GM12878 (cell line): Measurements from ENCODE around the gene KAT2B. TPM values are rescaled to one million over a fixed set of nuclear protein-coding genes. Genes with fewer than 3 reads are reported as not detected.

Experiments used
- ATAC-seq: fragments of 200-7000 bp; cut with Tn5 transposase; 3 replicates; pipeline ENCODE4 v1.9.1; 2020; ENCODE audit warnings: mild to moderate bottlenecking, moderate library complexity
- BruUV-seq: library from RNA; stranded (reverse); fragments of 400-500 nt; replicated peaks from 2 replicates; lab custom pipeline; 2021; lab: Mats Ljungman, UMichigan
- CTCF ChIA-PET: fragments of 300-600 bp; sonication (Branson Sonifier 250); formaldehyde crosslinking; extraction: SDS; loops from one replicate; lab custom pipeline; 2021; ENCODE audit warnings: inconsistent platforms; lab: Yijun Ruan, JAX
- POLR2A ChIA-PET: fragments of 350-600 bp; formaldehyde crosslinking; extraction: SDS; loops from one replicate; lab custom pipeline; 2021; ENCODE audit warnings: inconsistent platforms; lab: Charles Lee
- RAD21 ChIA-PET: fragments of 300-600 bp; sonication (Branson Sonifier 250); formaldehyde crosslinking; loops from one replicate; lab custom pipeline; 2023; ENCODE audit warnings: antibody characterized with exemption; ENCODE audit not compliant: unreplicated experiment; lab: Charles Lee
- SMC1A ChIA-PET: fragments of 300-600 bp; sonication (Branson Sonifier 250); formaldehyde crosslinking; loops from one replicate; lab custom pipeline; 2023; ENCODE audit not compliant: unreplicated experiment, uncharacterized antibody; lab: Charles Lee
- DNase-seq: peaks from one replicate; pipeline ENCODE4 v3.0.0-alpha.2; 2011; ENCODE audit warnings: low read depth, low spot score
- FAIRE-seq: peaks from 3 replicates; lab custom pipeline; 2011; peaks lifted over from hg19 to GRCh38; lab: Jason Lieb, UNC
- H2AFZ ChIP-seq: 2 replicates; pipeline ENCODE4 v1.6.0; 2011; ENCODE audit warnings: low read depth, low read length, control low read depth; ENCODE audit not compliant: control insufficient read depth
- H3K27ac ChIP-seq: 2 replicates; pipeline ENCODE4 v1.5.1; 2011; ENCODE audit warnings: control low read depth; ENCODE audit not compliant: control insufficient read depth, insufficient read depth
- H3K27me3 ChIP-seq, 2 experiments: replicated peaks in 1 of 2; 2 replicates each; pipeline versions ENCODE4 v1.6.0 to v1.6.1; 2011; ENCODE audit warnings: low read length in 1 of 2; ENCODE audit not compliant: control insufficient read depth in 2 of 2, insufficient read depth in 2 of 2
- H3K36me3 ChIP-seq, 2 experiments: 2 replicates each; pipeline ENCODE4 v1.5.1; 2011; ENCODE audit warnings: low read length in 1 of 2; ENCODE audit not compliant: control insufficient read depth in 2 of 2, insufficient read depth in 2 of 2
- H3K4me1 ChIP-seq: 2 replicates; pipeline ENCODE4 v1.6.1; 2011; ENCODE audit warnings: mild to moderate bottlenecking, low read length, moderate library complexity, mixed read lengths; ENCODE audit not compliant: control insufficient read depth, insufficient read depth
- H3K4me2 ChIP-seq: 2 replicates; pipeline ENCODE4 v1.6.0; 2011; ENCODE audit warnings: control low read depth; ENCODE audit not compliant: control insufficient read depth, insufficient read depth
- H3K4me3 ChIP-seq: fragments of 200-600 bp; sonication (generic); 2 replicates; pipeline ENCODE4 v1.5.1; 2016
- H3K79me2 ChIP-seq: 2 replicates; pipeline ENCODE4 v1.6.0; 2011; ENCODE audit warnings: low read length; ENCODE audit not compliant: control insufficient read depth, insufficient read depth
- H3K9ac ChIP-seq: 2 replicates; pipeline ENCODE4 v1.8.0; 2011; ENCODE audit warnings: low read length, control low read depth, mixed read lengths; ENCODE audit not compliant: control insufficient read depth, insufficient read depth
- H3K9me3 ChIP-seq: replicated peaks from 3 replicates; pipeline ENCODE4 v1.5.1; 2011; ENCODE audit warnings: mild to moderate bottlenecking, low read length; ENCODE audit not compliant: control insufficient read depth, insufficient read depth
- H4K20me1 ChIP-seq: 2 replicates; pipeline ENCODE4 v1.6.0; 2011; ENCODE audit not compliant: control insufficient read depth, insufficient read depth
- CTCF ChIP-seq, 3 experiments: IDR thresholded peaks in 2 of 3; conservative IDR thresholded peaks in 1 of 3; 2 replicates each; pipeline ENCODE4 v1.5.1; 2011; ENCODE audit warnings: low read depth in 3 of 3, low read length in 3 of 3, mild to moderate bottlenecking in 3 of 3, control low read depth in 2 of 3, moderate library complexity in 2 of 3, inconsistent platforms in 1 of 3, mixed read lengths in 1 of 3; ENCODE audit not compliant: control insufficient read depth in 2 of 3, insufficient read depth in 1 of 3; ENCODE audit errors: extremely low read depth in 1 of 3
- KDM1A ChIP-seq: fragments of 200-600 bp; sonication (generic); IDR thresholded peaks from 2 replicates; pipeline ENCODE4 v1.6.1; 2016; ENCODE audit warnings: borderline replicate concordance
- NRF1 ChIP-seq: conservative IDR thresholded peaks from 2 replicates; pipeline ENCODE4 v1.6.1; 2011; ENCODE audit warnings: mild to moderate bottlenecking, low read depth, low read length, improper control_type of control experiment
- PAX5 ChIP-seq: IDR thresholded peaks from 2 replicates; pipeline ENCODE4 v1.6.1; 2011; ENCODE audit warnings: low read depth, low read length, borderline replicate concordance
- SMARCA5 ChIP-seq: fragments of 450-650 bp; IDR thresholded peaks from 2 replicates; pipeline ENCODE4 v1.6.1; 2017; ENCODE audit warnings: mild to moderate bottlenecking
- SP1 ChIP-seq: IDR thresholded peaks from one replicate; pipeline ENCODE4 v1.6.1; 2011; ENCODE audit warnings: low read depth, low read length
- TAF1 ChIP-seq: IDR thresholded peaks from 2 replicates; pipeline ENCODE4 v1.6.1; 2011; ENCODE audit warnings: mild to moderate bottlenecking, low read depth, low read length, borderline replicate concordance
- in situ Hi-C: fragments of 300-500 bp; cut with MboI; formaldehyde crosslinking; loops from 9 replicates; pipeline ENCODE4 v1.14.3; 2018; ENCODE audit warnings: mixed read lengths
- intact Hi-C: fragments of 100-400 bp; cut with micrococcal nuclease; formaldehyde crosslinking; loops from one replicate; pipeline ENCODE4 v1.14.2; 2022; ENCODE audit not compliant: unreplicated experiment
- polyA plus RNA-seq, 11 experiments: library from polyadenylated mRNA; depleted of rRNA in 4 of 11; unstranded in 6 of 11; stranded (reverse) in 5 of 11; fragments of >200 nt; fragmentation: Nextera tagmentation in 4 of 11; fragmentation: Illumina TruSeq in 1 of 11; extraction: Ambion mirVana in 4 of 11; extraction: Trizol in 1 of 11; gene quantifications; 1 replicate in 1 of 11; 2 replicates in 10 of 11; pipeline versions ENCODE4 v1.2.1 to v1.2.3, GENCODE V29; 2011 to 2016; ENCODE audit warnings: inconsistent platforms in 2 of 11, missing spikeins in 2 of 11, low read depth in 1 of 11
- total RNA-seq, 4 experiments: library from RNA; depleted of rRNA in 3 of 4; stranded (reverse); fragments of >200 nt in 3 of 4; fragmentation: Illumina TruSeq in 1 of 4; extraction: Trizol in 1 of 4; gene quantifications; 2 replicates each; pipeline versions ENCODE4 v1.2.1 to v1.2.3, GENCODE V29; 2013 to 2021
- TF ChIP-seq, protein P1 (sequence below): IDR thresholded peaks from 2 replicates; pipeline ENCODE4 v1.6.1; 2012; ENCODE audit warnings: improper control_type of control experiment, low read depth, low read length; ENCODE audit not compliant: insufficient replicate concordance

Gene KAT2B
- total and polyA plus RNA-seq, 10 of the 15 experiments (the other 5 are each of a cell fraction or from before 2014, with no cell fraction given), result 2.9 to 15.2 (median 10.2) TPM

DNA sequence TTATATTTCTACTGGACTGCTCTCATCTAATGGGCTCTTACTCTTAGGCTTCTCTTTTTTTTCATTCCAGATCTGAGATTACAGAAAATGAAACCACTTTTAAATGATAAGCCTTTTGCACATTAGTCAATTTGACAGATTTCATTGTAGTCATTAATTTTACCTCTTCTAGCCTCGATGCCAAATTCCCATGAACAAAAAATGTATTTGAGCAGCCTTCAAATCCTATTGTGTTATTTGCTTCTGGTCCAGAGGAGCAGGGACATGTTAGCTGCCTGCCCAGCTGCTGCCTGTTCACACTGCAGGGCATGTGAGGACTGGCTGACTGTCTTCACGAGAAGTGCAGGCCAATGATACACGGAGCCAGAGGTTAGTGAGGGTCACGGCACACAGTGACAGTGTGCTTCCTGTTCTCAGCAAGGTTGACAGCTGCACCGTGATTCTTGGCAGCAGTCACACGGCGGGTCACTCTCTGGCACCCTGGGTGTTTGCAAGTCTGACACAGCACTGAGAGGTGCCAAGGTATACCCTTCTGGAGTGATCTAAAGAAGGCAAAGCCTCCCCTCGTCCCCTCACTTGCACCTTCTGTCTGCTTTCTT lies 40.8 kb downstream of the KAT2B start (continued):
- TF ChIP-seq, protein P1, sequence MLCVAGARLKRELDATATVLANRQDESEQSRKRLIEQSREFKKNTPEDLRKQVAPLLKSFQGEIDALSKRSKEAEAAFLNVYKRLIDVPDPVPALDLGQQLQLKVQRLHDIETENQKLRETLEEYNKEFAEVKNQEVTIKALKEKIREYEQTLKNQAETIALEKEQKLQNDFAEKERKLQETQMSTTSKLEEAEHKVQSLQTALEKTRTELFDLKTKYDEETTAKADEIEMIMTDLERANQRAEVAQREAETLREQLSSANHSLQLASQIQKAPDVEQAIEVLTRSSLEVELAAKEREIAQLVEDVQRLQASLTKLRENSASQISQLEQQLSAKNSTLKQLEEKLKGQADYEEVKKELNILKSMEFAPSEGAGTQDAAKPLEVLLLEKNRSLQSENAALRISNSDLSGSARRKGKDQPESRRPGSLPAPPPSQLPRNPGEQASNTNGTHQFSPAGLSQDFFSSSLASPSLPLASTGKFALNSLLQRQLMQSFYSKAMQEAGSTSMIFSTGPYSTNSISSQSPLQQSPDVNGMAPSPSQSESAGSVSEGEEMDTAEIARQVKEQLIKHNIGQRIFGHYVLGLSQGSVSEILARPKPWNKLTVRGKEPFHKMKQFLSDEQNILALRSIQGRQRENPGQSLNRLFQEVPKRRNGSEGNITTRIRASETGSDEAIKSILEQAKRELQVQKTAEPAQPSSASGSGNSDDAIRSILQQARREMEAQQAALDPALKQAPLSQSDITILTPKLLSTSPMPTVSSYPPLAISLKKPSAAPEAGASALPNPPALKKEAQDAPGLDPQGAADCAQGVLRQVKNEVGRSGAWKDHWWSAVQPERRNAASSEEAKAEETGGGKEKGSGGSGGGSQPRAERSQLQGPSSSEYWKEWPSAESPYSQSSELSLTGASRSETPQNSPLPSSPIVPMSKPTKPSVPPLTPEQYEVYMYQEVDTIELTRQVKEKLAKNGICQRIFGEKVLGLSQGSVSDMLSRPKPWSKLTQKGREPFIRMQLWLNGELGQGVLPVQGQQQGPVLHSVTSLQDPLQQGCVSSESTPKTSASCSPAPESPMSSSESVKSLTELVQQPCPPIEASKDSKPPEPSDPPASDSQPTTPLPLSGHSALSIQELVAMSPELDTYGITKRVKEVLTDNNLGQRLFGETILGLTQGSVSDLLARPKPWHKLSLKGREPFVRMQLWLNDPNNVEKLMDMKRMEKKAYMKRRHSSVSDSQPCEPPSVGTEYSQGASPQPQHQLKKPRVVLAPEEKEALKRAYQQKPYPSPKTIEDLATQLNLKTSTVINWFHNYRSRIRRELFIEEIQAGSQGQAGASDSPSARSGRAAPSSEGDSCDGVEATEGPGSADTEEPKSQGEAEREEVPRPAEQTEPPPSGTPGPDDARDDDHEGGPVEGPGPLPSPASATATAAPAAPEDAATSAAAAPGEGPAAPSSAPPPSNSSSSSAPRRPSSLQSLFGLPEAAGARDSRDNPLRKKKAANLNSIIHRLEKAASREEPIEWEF, result no peak
- TF ChIP-seq KDM1A (no peak), SMARCA5 (no peak)

GRCh38 chr3:20083253-20083652 lies 43.0 kb downstream of the KAT2B start:
- POLR2A ChIA-PET, result no interaction called here
- Histone ChIP-seq H3K36me3 (no peaks in the 10 kb centered on the region), H2AFZ (no peak overlapping the region), H3K27me3 (no peaks in the 10 kb centered on the region), H4K20me1 (no peaks in the 10 kb centered on the region), H3K4me2 (no peak overlapping the region), H3K9ac (no peak overlapping the region), H3K4me1 (peaks cover 6% of the 10 kb centered on the region), H3K9me3 (no peaks in the 10 kb centered on the region), H3K79me2 (no peaks in the 10 kb centered on the region), H3K4me3 (no peak overlapping the region), H3K27ac (no peak overlapping the region)
- RAD21 ChIA-PET, result interaction anchor here (2.1 kb wide), 1 partner anchor 42 kb away, joined by 7 read pairs; no protein-coding TSS in a partner anchor
- CTCF ChIA-PET, result interaction anchor here (0.7 to 1.7 kb wide), 2 partner anchors 21 to 42 kb away, joined by 4 to 5 read pairs; partner anchors contain the start of gene KAT2B
- FAIRE-seq (no peak), ATAC-seq (no peak), DNase-seq (no peak)
- no TSS peak for BruUV-seq
- TF ChIP-seq PAX5, result no peak
- TF ChIP-seq SP1, result no peak
- no peak for TF ChIP-seq NRF1
- TF ChIP-seq CTCF (IDR thresholded peaks at IDR 0.05 in 2 of 3, conservative IDR thresholded peaks at IDR 0.05 in 1 of 3; ENCODE audit: control insufficient read depth in 2 of 3, extremely low read depth in 1 of 3, insufficient read depth in 1 of 3, low read depth in 3 of 3, low read length in 3 of 3), result no peak
- TF ChIP-seq TAF1, result no peak
- SMC1A ChIA-PET, result interaction anchor here (0.9 to 1.8 kb wide), 4 partner anchors 9 to 32 kb away, joined by 3 to 8 read pairs (median 5); no protein-coding TSS in a partner anchor
- intact Hi-C loops, result no loop called here
- in situ Hi-C loops, result no loop called here
